Liver (tissue), 3 donors: ENCODE results near the gene JAK1.

Source experiments
- ATF3 ChIP-seq: IDR thresholded peaks from 2 replicates; pipeline ENCODE4 v1.6.1; 2016; ENCODE audit warnings: antibody characterized with exemption
- EGR1 ChIP-seq, 2 donors: IDR thresholded peaks; 2 replicates each; pipeline ENCODE4 v1.6.1; 2016 to 2018; ENCODE audit warnings: antibody characterized with exemption in 2 of 2, low read depth in 2 of 2
- FOXA1 ChIP-seq: IDR thresholded peaks from 2 replicates; pipeline ENCODE4 v1.6.1; 2016; ENCODE audit warnings: antibody characterized with exemption
- GABPA ChIP-seq, 2 donors: IDR thresholded peaks in 1 of 2; conservative IDR thresholded peaks in 1 of 2; 2 replicates each; pipeline ENCODE4 v1.6.1; 2016; ENCODE audit warnings: antibody characterized with exemption in 2 of 2, mild to moderate bottlenecking in 1 of 2, moderate library complexity in 1 of 2
- HNF4A ChIP-seq, 2 donors: conservative IDR thresholded peaks; 2 replicates each; pipeline ENCODE4 v1.6.1; 2016; ENCODE audit warnings: antibody characterized with exemption in 2 of 2, mild to moderate bottlenecking in 2 of 2
- JUND ChIP-seq, 2 donors: IDR thresholded peaks; 2 replicates each; pipeline ENCODE4 v1.6.1; 2016; ENCODE audit warnings: antibody characterized with exemption in 2 of 2
- MAX ChIP-seq: IDR thresholded peaks from 2 replicates; pipeline ENCODE4 v1.6.1; 2016; ENCODE audit warnings: antibody characterized with exemption
- RAD21 ChIP-seq, 2 donors: IDR thresholded peaks; 2 replicates each; pipeline ENCODE4 v1.6.1; 2016; ENCODE audit warnings: antibody characterized with exemption in 2 of 2, mild to moderate bottlenecking in 2 of 2
- REST ChIP-seq: IDR thresholded peaks from 2 replicates; pipeline ENCODE4 v1.6.1; 2016; ENCODE audit warnings: antibody characterized with exemption, mild to moderate bottlenecking
- TAF1 ChIP-seq: conservative IDR thresholded peaks from 2 replicates; pipeline ENCODE4 v1.6.1; 2016; ENCODE audit warnings: antibody characterized with exemption, mild to moderate bottlenecking
- YY1 ChIP-seq: IDR thresholded peaks from 2 replicates; pipeline ENCODE4 v1.6.1; 2016; ENCODE audit warnings: antibody characterized with exemption, mild to moderate bottlenecking
- TF ChIP-seq, protein P1 (sequence below): fragments of 150-350 bp; IDR thresholded peaks from 2 replicates; pipeline ENCODE4 v1.5.1; 2017; ENCODE audit warnings: improper control_type of control experiment, low read depth, low read length; ENCODE audit not compliant: missing input control
- donor health status: healthy.
- donor health status: healthy.

DNA sequence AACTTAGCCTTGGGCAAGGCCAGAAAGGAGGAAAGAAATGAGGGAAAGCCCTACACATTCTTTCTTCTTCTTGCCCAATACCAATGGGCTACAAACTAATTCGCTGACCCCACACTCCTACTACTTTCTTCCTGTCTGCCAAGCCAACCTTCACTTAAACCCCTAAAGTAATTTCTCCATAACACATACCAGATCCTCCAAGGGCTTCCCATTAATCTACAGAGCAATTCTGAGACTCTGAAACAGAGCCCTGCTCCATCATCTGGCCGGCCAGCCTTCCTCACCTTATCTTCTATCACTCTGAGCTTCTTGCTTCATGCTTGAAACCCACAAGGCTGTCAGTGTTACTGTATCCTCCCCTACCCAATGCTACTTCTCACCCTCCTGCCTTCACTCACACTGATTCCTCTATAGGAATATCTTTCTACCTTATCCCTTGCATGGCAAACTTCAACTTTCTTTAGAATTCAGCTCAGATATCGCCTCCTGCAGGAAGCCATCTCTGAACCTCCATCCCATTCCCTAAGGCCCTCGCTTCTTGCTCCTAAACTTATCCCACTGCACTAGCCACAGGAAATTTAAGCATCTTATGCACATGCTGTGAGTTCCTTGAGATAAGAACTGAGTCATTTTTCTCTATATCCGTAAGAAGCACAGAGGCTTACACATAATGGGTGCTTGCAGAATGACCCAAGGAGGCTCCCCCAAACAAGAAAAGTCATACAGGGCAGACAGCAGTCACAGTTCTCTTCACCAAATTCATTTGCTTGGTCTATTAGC, 81.9 kb downstream of the JAK1 start:
- TF ChIP-seq, protein P1, sequence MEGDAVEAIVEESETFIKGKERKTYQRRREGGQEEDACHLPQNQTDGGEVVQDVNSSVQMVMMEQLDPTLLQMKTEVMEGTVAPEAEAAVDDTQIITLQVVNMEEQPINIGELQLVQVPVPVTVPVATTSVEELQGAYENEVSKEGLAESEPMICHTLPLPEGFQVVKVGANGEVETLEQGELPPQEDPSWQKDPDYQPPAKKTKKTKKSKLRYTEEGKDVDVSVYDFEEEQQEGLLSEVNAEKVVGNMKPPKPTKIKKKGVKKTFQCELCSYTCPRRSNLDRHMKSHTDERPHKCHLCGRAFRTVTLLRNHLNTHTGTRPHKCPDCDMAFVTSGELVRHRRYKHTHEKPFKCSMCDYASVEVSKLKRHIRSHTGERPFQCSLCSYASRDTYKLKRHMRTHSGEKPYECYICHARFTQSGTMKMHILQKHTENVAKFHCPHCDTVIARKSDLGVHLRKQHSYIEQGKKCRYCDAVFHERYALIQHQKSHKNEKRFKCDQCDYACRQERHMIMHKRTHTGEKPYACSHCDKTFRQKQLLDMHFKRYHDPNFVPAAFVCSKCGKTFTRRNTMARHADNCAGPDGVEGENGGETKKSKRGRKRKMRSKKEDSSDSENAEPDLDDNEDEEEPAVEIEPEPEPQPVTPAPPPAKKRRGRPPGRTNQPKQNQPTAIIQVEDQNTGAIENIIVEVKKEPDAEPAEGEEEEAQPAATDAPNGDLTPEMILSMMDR, result no peak
- no peak for TF ChIP-seq TAF1
- no peak for TF ChIP-seq MAX
- no peak for TF ChIP-seq HNF4A (conservative IDR thresholded peaks at IDR 0.05)
- no peak for TF ChIP-seq YY1
- TF ChIP-seq JUND (IDR thresholded peaks at IDR 0.05), result no peak
- TF ChIP-seq EGR1 (IDR thresholded peaks at IDR 0.05; ENCODE audit: low read depth in 2 of 2), result no peak
- TF ChIP-seq ATF3, result no peak
- no peak for TF ChIP-seq FOXA1
- TF ChIP-seq RAD21 (IDR thresholded peaks at IDR 0.05), result no peak
- no peak for TF ChIP-seq GABPA (IDR thresholded peaks at IDR 0.05 in 1 of 2, conservative IDR thresholded peaks at IDR 0.05 in 1 of 2)
- TF ChIP-seq REST, result no peak
